Skeletal muscle tissue (tissue), 4 donors: ENCODE measurements around the gene KRT14. TPM values are rescaled to one million over a fixed set of nuclear protein-coding genes. Genes with fewer than 3 reads are reported as not detected.
"Not testable (repeated sequence)": the region's sequence is repeated elsewhere in the genome, so short reads cannot be mapped to it uniquely, and the experiment has no call there.

Experiments used
- H3K27ac ChIP-seq: one replicate; pipeline ENCODE4 v1.7.0; 2013; ENCODE audit warnings: mild to moderate bottlenecking, low read depth, low read length, inconsistent platforms
- H3K27me3 ChIP-seq, 3 donors: one replicate each; pipeline ENCODE4 v1.7.0; 2013; ENCODE audit warnings: low read length in 3 of 3; ENCODE audit not compliant: control insufficient read depth in 3 of 3, insufficient read depth in 3 of 3
- H3K36me3 ChIP-seq, 3 donors: one replicate each; pipeline ENCODE4 v1.7.0; 2013; ENCODE audit warnings: low read length in 3 of 3; ENCODE audit not compliant: control insufficient read depth in 3 of 3, insufficient read depth in 3 of 3
- H3K4me1 ChIP-seq, 3 donors: one replicate each; pipeline ENCODE4 v1.7.0; 2013; ENCODE audit warnings: low read length in 3 of 3, mild to moderate bottlenecking in 3 of 3; ENCODE audit not compliant: control insufficient read depth in 3 of 3, insufficient read depth in 3 of 3
- H3K4me3 ChIP-seq, 3 donors: one replicate each; pipeline ENCODE4 v1.7.0; 2013; ENCODE audit warnings: low read length in 3 of 3
- H3K9ac ChIP-seq, 3 donors: one replicate each; pipeline ENCODE4 v1.7.0; 2013; ENCODE audit warnings: low read length in 3 of 3, mild to moderate bottlenecking in 3 of 3, moderate library complexity in 2 of 3, low read depth in 1 of 3
- H3K9me3 ChIP-seq, 3 donors: one replicate each; pipeline ENCODE4 v1.7.0; 2013; ENCODE audit warnings: low read length in 3 of 3; ENCODE audit not compliant: control insufficient read depth in 3 of 3
- total RNA-seq: library from RNA; depleted of rRNA; stranded (reverse); fragments of >200 nt; gene quantifications from one replicate; pipeline ENCODE4 v1.2.3, GENCODE V29; 2014
- donor health status: Osteomylitis.

KRT14 gene
- total RNA-seq, 1 donor from 2014 or later = 1.0 TPM

- Histone ChIP-seq H3K27ac (no peak overlapping the region), H3K36me3 (no peaks in the 10 kb centered on the region), H3K4me3 (no peak overlapping the region), H3K9me3 (no peaks in the 10 kb centered on the region), H3K4me1 (no peaks in the 10 kb centered on the region), H3K9ac (no peak overlapping the region), H3K27me3 (peaks cover 0 to 12% (median 11%) of the 10 kb centered on the region in 3 donors)
Measured at GRCh38 chr17:41585301-41586056, 1.2 kb downstream of the KRT14 start.

GRCh38 chr17:41584331-41584927 lies 2.3 kb downstream of the KRT14 start:
- not testable (repeated sequence) for H3K9me3 ChIP-seq, H3K4me3 ChIP-seq

GRCh38 chr17:41583137-41584127 lies 3.3 kb downstream of the KRT14 start:
- Histone ChIP-seq H3K27ac (no peak overlapping the region), H3K4me3 (no peak overlapping the region), H3K4me1 (no peaks in the 10 kb centered on the region), H3K36me3 (no peaks in the 10 kb centered on the region), H3K27me3 (peaks cover 10 to 27% (median 19%) of the 10 kb centered on the region in 3 donors), H3K9me3 (no peaks in the 10 kb centered on the region), H3K9ac (no peak overlapping the region)

More at GRCh38 chr17:41584331-41584927, 2.3 kb downstream of the KRT14 start:
- H3K36me3 ChIP-seq, H3K4me1 ChIP-seq, H3K9ac ChIP-seq, H3K27ac ChIP-seq: not testable (repeated sequence)
- peaks cover 8 to 21% (median 16%) of the 10 kb centered on the region in 3 donors for H3K27me3 ChIP-seq

GRCh38 chr17:41582061-41582968 lies 4.4 kb downstream of the KRT14 start:
- not testable (repeated sequence) for H3K4me3 ChIP-seq, H3K27ac ChIP-seq

GRCh38 chr17:41581366-41582060 lies 5.2 kb downstream of the KRT14 start:
- Histone ChIP-seq H3K36me3 (no peaks in the 10 kb centered on the region), H3K27me3 (peaks cover 16 to 42% (median 25%) of the 10 kb centered on the region in 3 donors), H3K9me3 (no peaks in the 10 kb centered on the region), H3K4me3 (no peak overlapping the region), H3K4me1 (no peaks in the 10 kb centered on the region), H3K9ac (no peak overlapping the region), H3K27ac (no peak overlapping the region)

More at GRCh38 chr17:41582061-41582968, 4.4 kb downstream of the KRT14 start:
- H3K4me1 ChIP-seq, H3K9ac ChIP-seq, H3K36me3 ChIP-seq, H3K9me3 ChIP-seq: not testable (repeated sequence)
- peaks cover 11 to 34% (median 20%) of the 10 kb centered on the region in 3 donors for H3K27me3 ChIP-seq

GRCh38 chr17:41580687-41581365 lies 5.9 kb downstream of the KRT14 start:
- Histone ChIP-seq H3K4me3 (no peak overlapping the region), H3K36me3 (no peaks in the 10 kb centered on the region), H3K27ac (no peak overlapping the region), H3K9ac (no peak overlapping the region), H3K9me3 (no peaks in the 10 kb centered on the region), H3K4me1 (no peaks in the 10 kb centered on the region), H3K27me3 (peaks cover 23 to 48% (median 31%) of the 10 kb centered on the region in 3 donors)

- Histone ChIP-seq H3K9me3 (no peaks in the 10 kb centered on the region), H3K4me3 (no peak overlapping the region), H3K4me1 (no peaks in the 10 kb centered on the region), H3K9ac (no peak overlapping the region), H3K36me3 (no peaks in the 10 kb centered on the region), H3K27ac (no peak overlapping the region), H3K27me3 (peaks cover 23 to 52% (median 35%) of the 10 kb centered on the region in 3 donors)
Measured at GRCh38 chr17:41580244-41580575, 6.5 kb downstream of the KRT14 start.

GRCh38 chr17:41579484-41580243 lies 7.0 kb downstream of the KRT14 start:
- Histone ChIP-seq H3K4me3 (no peak overlapping the region), H3K9ac (no peak overlapping the region), H3K27me3 (peaks cover 23 to 52% (median 37%) of the 10 kb centered on the region in 3 donors), H3K9me3 (no peaks in the 10 kb centered on the region), H3K4me1 (no peaks in the 10 kb centered on the region), H3K27ac (no peak overlapping the region), H3K36me3 (no peaks in the 10 kb centered on the region)
